ENCODE data around the gene CALML5.
A peak's percentile ranks its signal among the peaks of the same experiment; 100 is the strongest.

The CALML5 gene

DNA sequence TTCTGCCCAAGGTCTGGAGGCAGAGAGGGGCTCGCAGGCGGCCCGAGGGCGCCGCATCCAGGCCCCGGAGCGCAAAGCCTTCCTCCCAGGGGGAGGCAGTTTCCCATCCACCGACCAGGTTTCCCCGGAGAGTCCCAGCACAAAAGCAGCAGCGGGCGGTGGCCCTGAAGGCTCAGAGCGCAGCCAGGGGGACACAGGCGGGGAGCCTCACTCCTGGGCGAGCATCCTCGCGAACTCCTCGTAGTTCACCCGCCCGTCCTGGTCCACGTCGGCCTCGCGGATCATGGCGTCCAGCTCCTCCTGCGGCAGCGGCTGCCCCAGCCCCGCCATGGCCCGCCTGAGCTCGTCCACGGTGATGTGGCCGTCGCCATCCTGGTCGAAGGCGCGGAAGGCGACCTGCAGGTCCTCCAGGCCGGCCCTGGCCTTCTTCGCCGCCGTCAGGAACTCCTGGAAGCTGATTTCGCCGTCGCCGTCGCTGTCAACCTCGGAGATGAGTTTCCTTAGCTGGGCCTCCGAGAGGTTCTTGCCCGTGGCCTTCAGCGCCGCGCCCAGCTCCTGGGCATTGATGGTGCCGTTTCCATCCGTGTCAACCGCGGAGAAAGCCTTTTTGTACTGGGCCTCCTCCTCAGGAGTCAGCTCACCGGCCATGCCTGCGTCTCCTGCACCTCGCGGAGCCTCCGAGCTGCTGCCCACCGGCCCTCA lies 428 bp downstream of the CALML5 start:
- DNase-seq = no peak

DNA sequence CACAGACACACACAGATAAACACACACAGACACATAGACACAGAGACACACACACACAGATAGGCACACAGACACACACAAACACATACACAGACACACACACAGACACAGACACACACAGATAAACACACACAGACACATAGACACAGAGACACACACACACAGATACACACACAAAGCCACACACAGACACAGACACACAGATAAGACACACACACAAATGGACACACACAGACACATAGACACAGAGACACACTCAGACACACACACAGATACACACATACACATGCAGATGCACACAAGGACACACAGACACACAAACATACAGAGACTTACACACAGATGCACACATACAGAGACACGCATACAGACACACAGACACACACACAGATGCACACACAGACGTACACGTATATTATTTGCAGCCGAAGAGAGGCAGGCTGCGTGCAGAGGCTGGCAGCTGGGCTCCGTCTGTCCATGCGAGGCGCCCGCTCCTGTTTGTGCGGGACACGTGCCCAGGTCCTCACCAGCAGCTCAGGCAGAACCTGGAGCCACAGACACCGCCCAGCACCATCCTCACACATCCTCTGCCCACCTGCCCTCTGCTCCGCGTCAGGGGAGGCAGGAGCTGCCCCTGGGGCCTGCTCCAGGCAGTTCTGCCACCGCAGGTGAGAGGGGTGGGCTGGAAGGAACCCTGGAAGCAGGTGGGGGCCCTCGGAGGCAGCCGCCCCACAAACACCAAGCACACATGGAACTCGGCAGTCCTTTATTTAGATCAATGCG lies 1.2 kb downstream of the CALML5 start:
- DNase-seq = no peak

DNA sequence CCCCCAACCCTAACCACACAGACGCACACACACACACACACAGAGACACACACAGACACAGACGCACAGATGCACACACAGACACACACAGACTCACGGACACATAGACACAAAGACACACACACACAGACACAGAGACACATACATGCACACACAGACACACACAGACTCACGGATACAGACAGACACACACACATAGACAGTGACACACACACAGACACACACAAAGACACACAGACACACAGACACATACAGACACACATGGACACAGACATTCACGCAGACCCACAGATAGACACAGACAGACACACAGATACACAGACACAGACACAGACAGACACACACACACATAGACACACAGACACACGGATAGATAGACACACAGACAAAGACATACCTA lies 2.1 kb downstream of the CALML5 start:
- no peak for DNase-seq

DNA sequence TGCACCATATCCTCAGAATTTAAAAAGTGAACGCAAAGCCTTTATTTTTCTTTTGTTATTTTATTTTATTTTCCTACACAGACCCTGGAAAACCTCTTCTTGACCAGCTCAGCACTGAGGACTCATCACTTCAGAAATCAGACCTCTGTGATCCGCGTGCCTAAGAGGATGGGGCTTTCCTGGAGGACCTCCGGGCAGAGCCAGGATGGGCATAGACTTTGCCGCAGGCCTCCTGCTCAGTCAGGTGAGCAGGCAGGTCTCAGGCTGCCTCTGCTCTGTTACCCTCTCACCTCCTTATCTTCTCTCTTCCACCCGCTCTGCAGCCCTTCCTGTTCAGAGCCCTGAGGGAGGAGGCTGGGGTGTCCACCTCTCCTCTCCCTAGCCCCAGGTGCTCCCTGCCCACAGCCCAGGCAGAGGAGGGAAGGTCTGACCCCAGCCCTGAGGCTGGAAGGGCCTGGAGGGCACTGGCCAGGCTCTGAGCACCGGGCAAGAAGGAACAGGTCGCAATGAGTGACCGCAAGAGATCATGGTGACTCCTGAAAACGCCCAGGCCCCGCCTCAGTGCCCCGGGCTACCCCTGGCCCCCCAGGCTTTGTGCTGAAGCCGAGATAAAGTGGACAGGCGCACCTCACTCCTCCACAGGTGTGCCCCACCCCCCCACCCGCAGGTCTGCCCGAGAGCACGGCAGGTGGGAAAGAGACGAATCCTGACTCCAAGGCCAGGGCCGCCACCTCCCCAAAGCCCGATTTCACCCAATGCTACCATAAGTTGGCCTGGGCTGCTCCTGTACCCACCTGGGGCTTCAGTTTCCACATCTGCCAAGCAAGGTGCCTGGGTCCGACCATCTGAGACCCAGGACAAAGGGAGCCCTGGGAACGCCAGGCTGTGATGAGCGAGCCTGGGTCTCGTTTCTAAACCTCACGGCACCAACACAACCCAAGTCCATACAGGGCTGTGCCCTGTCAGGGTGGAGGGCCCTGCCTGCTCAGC lies 2.8 kb downstream of the CALML5 start:
- no peak for DNase-seq

DNA sequence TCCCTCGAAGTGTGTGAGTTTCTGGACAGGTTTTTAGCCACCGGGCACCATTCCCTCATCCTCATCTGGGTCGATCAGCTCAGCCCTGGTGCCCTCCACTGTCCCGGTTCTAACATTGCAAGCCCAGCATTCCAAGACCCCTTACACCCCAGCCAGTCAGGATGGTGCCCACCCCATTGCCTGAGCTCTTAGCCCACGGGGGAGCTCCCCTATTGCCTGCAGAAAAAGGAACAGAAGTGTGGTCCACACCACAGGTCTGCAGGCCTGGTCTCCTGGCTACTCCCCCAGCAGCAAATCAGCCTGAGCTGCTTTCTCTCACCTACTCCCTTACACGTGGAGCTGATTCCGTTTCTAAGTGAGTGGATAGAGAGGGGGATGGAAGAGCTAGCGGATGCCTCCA lies 4.8 kb downstream of the CALML5 start:
- no peak for DNase-seq

DNA sequence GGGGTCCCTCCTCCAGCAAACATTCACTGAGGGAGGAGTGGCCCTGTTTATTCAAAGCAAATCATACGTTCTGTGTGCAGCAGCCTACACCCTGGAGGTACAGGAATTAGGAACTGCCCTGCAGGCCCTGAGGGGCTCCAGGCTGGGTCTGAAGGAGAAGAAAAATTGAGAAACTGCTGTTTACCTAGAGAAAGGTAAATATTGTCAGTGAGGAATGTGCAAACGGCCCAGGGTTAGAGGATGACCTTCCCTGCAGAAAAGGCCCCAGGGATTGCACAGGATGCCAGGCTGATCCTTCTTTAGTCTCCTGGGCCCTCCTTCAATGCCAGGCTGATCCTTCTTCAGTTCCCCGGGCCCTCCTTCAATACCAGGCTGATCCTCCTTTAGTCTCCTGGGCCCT lies 5.7 kb downstream of the CALML5 start:
- no peak for DNase-seq

DNA sequence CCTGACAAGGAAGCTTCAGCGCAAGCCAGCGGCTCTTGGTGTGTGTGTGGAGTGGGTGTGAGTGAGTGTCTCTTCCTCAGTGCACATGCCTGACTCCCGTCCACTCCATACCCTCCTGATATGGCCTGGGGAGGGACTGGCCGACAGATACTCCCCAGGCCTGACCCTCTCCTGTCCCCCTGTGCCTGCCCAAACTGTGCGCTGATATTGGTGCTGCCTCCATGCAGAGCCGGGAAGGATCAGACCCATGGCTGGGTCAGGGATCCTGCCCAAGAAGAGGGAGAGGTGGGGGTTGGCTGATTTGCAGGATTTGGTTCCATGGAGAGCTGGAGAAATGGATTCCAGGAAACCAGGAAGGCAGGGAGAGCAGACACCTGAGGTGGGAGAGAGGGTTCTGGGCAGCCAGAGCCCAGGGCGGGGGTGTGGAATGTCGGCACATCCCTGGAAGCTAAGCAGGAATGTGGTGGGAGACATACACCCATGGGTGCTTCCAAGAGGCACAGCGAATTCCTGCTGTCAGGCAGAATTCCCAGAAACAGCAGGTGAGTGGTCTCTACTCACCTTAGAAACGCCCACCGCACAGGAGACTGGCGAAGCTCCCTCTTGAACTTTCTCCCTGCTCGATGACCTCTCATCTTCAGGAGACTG lies 6.3 kb downstream of the CALML5 start:
- no peak for DNase-seq

DNA sequence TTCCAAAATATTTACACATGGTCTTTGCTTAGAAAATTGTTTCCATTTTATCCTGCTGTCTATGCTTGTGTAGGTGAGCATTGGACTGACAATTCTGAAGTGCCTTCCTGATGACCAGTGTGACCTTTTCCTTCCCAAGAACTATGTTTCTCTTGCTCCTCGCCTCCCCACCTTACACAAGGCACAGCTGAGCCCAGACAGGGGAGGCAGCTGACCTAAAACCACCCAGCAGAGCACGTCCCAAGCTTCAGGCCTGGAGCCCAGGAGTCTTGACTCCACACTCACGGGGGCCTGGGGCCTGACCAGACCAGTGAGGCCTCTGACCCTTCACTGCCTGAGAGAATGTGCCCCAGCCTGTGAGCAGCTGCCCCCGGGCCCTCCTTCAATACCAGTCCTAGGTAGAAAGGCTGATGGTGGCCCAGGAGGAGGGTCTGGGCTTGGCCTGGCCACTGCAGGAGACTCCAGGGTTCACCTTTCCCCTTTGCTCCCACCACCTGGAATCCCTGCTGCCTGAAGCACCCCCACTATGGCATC lies 7.0 kb downstream of the CALML5 start:
- no peak for DNase-seq

DNA sequence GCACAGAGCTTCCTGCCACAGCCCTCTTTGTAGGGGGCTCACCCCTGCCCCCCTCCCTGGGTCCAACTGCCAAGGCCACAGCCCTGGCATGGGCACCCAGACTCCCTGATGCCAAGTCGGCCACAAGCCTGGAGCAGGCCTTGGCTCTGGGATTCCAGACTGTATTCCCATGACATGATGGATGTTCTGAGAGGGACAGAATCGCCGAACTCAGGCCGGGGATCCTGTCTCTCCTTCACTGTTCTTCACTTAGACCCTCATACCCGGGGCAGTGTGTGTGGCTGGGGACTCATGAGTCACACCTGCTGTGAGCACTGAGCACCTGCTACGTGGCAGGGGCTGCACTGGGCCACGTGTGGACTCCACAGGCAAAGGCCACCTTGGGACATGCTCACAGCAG lies 7.9 kb downstream of the CALML5 start:
- DNase-seq = no peak

DNA sequence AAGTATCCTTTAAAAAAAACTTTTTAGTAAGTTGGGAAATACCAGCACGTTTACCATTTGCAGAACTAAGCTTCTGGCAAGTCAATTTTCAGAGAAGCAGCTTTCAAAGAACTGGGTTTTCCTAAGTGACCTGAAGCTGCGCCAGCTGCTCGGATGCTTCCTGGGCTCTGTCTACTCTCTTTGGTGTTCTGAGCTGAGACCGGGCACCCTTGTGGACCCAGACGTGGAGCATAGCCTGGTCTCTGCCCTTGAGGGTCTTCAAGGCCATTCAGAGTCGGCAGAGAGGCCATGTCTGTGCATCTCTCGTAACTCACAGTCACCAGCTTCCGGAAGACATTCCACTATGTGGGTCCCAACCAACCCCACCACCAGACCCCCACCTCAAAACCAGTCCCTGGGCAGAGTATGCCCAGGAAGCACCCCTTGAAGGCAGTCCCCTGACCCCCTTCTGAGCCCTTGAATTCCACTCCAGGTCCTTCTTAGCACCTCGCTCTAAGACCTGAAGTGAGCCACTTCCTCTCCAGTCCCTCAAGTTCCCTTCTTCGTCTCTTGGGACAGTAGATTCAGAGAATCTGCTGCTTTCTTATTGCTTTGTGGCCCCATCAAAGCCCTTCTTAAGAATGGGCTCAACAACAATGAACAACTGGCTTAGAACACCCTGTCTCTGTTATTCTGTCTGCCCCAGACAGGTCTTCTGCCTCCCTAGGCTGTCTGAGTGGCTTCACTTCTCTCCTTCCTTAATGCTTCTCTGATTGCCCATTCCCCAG lies 8.5 kb downstream of the CALML5 start:
- DNase-seq = no peak

DNA sequence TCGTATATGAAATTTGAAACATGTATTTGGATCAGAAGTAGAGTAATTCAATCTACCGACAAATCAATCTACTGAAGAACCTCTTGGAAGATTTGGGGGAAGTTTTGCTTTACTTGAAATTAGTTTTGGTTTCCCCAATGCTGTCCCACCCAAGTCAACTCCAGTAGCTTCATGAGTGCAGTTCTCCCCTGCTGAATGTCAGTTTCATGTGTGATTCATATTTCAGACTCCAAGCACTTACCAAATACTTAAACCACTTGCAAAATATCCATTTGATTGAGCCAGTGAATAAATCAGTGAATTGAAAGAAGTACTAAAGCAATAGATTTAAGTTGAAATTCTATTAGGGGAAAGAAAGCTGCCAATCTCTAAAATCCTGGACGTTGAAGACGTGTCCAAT lies 9.3 kb downstream of the CALML5 start:
- no peak for DNase-seq

DNA sequence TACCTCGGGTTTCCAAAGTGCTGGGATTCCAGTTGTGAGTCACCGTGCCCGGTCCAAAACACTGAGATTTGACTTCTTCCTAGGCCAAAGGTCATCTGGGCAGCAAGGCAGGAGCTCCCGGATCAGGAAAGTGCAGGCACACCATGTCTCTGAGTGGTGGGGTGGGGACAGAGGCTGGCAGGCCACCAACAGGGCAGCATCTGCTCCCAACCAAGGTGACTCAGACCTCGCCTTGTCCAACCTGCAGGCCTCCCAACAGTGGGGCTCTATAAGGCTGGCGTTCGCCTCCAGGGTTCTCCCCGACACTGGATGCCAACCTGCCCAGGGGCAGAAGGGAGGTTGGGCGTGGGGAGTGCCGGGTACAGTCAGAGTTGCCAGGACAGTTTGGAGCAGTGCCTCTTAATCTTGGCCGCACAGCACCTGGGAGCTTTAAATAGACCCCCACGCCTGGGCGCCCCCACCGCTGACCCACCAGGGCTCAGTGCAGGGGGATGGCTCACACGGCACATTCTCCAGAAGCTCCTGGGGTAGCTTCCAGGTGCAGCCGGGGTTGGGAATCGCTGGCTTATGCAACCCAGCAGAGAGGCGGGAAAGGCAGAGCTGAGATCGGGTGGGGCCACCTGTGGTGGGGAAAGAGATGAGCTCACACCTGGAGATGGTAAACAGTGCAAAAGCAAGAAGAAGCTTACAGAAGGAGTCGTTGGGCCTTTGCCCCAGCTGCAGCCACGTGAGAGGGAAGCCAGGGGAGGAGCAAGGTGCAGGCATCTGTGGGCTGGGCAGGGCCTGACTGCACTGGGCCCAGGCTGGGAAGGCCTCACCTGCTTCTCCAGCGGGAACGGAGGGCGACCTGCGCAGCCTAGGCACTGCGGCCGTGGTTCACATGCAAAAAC lies 10.9 kb downstream of the CALML5 start:
- peak; percentile 73 for DNase-seq

DNA sequence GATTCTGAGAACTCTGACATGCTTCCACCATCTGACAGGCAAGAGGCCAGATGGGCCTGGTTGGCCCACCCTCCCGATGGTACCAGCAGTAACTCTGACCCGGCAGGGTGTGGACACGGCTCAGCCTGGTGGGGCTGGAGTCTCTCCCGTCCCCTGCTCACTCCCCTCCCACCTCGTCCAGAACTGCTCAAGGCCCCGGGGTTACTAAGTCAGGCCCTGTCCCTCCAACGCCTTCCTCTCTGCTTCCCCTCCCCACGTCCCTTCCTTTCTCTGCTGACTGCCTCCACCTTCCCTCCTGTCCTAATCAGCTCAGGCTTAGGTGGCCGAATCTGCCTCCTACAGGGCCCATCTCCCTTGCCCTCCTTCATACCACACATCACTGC lies 12.5 kb downstream of the CALML5 start:
- no peak for DNase-seq

DNA sequence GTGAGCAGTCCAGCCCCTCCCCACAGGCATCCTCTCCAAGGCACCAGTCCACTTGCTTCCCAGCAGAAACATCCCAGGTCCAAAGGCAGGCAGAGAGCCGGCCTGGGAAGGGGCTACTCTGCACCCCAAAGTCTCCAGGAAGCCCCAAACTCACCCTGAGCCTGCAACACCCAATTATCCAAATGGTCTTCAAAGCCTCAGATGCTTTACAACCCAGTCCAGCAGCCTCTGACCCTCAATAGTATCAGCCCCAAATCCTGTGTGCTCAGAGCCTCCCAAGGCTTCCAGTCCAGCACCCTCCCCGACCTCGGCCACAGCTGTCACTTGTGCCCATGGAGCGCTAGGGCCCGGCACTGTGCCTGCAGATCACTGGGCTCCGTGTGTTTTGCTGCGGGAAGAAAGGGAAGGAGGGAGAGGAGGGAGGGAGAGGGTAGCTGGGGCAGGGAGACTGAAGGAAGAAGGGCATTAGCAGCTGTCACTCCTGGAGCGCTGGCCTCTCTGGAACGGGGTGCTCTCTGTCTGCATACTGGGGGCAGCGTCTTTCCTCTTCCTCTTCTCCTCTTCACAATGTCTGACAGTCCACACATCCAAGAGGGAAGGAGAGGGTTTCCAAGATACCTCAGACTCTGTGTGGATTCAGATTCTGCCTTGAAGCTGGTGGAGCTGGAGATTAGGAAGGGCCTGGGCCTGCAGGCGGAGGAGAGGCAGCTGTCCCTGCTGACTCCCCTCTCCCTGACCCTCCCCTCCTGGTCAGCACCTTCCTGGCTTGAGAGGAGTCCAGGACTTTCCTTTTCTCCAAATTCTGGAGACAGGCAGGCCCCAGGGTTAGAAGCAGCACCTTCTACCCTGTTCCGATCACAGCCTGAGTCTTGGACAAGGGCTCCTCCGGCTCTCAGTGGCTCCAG lies 13.2 kb downstream of the CALML5 start:
- no peak for DNase-seq

DNA sequence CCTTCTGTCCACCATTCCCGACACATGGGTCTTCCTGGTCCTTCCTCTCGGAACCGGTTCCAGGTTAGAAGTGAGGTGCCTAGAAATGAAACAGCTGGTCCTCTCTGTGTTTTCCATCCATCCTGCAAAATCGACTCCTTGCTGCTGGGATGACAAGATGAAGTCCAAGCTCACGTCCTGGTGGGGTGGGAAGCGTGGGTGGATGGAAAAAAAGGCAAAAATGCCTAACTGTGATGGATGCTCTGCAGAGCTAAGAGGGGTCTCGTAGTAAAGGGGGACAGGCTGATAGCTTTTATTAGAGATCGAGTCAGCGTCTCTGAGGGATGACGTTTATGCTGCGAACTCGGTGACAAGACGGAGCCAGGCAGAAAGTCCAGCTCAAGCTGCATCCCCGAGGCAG lies 14.1 kb downstream of the CALML5 start:
- no peak for DNase-seq

DNA sequence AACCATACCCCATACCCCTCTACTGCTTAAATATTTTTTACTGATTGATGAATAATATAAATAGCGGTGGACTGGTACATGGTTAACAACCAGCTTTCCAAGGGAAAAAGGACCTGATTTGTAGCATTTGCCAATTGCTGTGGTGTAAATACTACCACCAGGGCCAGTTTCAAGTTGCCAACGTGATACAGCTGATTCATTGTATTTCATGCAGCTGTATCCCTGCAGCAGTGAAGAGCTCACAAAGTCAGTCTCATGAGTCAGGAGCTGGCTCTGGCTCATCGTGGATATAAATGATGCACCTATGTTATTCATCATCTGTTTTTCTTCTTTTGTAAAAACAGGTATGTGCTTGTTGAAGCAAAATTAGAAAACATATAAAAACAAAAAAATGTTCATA lies 15.2 kb downstream of the CALML5 start:
- DNase-seq = no peak

DNA sequence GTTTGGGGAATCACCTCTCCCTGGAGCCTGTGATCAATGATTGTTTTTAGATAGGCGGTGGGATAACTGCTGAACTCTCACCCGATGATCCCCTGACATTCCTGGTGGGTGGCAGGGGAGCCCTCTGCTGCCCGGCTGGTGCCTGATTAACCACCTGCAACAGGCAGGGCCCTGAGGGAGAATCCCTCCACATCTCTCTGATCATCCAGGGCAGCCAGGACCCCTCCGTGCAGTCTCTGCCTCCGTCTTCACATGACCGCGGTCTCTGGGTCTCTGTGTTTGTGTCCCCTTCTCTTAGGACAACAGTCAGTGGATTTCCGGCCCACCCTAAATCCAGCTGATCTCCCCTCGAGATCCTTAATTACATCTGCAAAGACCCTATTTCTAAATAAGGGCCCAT lies 17.4 kb downstream of the CALML5 start:
- no peak for DNase-seq

DNA sequence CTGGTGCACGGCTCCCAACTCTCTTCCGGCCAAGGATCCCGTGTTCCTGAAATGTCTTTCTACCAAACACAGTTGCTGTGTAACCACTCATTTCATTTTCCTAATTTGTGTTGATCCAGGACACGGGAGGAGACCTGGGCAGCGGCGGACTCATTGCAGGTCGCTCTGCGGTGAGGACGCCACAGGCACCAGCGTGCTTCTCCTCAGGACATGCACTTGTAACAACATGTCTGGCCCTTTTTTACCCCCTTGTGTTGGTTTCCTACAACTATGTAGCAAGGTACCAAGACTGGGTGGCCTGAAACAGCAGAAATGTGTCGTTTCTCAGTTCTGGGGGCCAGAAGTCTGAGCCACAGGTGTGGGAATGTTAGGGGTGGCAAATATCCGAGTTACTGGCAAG lies 18.2 kb downstream of the CALML5 start:
- no peak for DNase-seq

DNA sequence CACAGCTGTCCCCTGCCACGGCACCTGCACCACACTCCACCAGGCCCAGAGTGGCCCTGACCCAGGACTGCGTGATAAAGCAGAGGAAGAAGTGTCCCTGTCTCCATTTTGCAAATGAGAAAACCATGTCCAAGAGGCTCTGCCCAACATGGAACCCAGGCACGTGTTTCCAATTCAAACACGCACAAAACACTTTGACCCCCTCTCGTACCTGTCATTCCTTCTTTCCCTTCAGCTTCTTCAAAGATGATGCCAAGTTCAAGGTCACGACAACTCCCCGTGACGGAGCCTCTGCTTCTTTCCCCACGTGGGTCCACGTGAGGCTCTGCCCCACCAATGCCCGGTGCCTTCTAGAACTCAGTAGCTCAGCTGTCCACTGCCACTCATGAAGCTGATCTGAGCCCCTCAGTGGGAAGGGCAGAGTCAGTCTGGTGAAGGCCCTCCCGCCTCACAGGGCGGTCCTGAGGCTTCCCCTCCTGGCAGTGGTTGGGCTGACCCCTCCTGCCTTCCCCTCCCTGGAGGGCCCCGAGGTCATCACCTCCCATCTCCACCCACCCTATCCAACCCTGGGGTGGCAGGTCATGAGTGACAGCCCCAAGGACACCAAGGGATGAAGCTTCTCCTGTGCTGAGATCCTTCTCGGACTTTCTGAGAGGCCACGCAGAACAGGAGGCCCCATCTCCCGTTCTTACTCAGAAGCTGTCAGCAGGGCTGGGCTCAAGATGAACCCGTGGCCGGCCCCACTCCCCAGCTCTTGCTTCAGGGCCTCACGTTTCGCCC lies 19.0 kb downstream of the CALML5 start:
- no peak for DNase-seq

All from NCI-H510A (cell line).